Ecto neural progenitor cell (in vitro differentiated cells): ENCODE results near the gene FGF4.
A peak's percentile ranks its signal among the peaks of the same experiment; 100 is the strongest.

Experiments
- DNase-seq: peaks from one replicate; pipeline ENCODE4 v3.0.0-alpha.2; 2018; ENCODE audit warnings: low spot score

Gene FGF4, protein sequence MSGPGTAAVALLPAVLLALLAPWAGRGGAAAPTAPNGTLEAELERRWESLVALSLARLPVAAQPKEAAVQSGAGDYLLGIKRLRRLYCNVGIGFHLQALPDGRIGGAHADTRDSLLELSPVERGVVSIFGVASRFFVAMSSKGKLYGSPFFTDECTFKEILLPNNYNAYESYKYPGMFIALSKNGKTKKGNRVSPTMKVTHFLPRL

DNA sequence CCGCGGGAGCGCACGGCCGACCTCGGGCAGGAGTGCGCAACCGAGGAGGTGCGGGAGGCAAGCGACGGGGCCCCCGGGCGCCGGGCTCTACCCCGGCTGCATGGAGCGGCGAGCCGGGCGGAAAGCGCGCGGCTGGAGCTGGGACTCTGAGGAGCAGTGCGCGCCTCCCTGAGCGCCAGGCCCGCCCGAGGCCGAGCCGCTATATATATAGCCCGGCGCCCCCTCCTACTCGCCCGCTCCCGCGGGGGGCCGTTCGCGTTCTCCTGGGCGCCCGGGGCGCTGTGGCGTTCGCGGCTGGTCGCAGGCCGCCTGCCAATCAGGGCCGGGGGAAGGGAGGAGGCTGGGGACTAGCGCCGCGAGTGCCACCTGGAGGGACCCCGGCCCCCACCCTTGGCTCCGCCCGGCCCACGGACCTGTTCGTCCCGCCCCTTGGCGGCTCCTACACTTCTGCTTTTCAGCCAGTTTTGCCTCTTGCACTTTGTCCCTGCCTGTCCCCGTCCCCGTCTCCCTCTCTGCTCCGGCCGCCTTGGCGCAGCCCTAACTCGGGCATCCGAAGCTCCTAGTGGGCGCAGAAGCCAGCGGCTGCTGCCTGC, at the start of gene FGF4:
FGF4 (minus strand) TSS at position 179 of the 593 bp plus-strand sequence. CDS start 257 bp downstream, outside the sequence.
- peak; percentile 60 for DNase-seq

DNA sequence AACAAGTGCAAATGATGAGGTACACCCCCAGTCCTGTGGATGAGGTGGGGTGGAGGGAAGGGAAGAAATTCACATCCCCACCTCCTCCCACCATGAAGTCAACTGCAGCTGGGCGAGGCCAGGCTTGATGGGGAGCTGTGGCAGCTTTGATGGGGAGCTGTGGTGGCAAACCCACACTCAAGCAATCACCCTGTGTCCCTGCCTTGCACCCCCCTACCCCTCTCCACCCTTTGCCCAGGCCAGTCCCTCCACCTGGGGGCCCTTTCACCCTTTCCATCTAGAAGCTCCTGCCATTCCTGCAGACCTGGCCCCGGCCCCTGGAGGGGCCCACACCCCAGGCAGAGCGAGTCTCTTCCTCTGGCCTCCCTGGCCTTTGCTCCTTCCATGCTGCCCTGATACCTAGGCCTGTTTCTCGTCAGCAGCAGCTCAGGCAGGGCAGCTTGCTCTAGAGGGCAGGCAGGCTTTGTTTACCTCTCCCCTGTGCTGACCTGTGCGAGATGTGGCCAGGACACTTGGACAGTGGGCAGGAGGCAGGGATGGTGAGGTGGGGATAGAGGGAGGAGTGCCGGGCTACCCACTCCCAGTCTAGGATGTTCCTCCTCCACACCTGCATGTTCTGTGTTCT, 48.6 kb upstream of the FGF4 start:
- no peak for DNase-seq

DNA sequence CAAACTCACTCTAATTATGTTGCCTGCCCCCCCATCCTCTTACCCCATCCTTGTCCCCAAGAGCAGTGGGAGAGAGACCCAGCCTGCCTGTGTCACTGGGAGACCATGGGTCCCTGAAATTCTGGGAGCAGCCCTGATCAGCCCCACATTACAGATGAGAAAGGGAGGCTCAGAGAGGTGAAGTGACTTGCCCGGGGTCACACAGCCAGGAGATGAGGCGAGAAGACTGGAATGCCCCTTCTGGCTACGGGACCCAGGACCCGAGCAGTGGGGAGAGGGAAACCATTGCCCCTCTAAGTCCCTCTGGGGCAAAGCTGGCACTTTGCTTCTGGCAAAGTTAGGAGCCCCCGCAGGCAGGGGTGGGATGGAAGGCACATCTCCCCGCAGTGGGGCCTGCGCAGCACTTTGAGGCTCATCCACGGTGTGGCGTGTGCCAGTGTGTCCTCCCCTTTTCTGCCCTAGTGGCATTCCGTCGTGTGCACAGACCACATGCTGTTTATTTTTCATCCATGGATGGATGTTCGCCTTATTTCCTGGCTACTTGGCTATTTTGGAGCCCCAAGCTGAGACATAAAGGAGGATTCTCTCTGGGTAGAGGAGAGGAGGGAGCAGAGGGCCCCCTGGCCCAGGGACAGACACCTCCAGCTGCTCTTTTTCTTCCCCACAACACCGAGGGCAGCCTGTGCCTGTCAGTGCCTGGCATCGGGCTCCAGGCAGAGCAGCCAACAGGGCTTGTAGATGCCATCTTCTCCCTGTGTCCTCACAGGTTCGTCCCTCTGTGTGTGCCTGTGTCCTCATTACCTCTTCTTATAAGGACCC, 47.7 kb upstream of the FGF4 start:
- no peak for DNase-seq

DNA sequence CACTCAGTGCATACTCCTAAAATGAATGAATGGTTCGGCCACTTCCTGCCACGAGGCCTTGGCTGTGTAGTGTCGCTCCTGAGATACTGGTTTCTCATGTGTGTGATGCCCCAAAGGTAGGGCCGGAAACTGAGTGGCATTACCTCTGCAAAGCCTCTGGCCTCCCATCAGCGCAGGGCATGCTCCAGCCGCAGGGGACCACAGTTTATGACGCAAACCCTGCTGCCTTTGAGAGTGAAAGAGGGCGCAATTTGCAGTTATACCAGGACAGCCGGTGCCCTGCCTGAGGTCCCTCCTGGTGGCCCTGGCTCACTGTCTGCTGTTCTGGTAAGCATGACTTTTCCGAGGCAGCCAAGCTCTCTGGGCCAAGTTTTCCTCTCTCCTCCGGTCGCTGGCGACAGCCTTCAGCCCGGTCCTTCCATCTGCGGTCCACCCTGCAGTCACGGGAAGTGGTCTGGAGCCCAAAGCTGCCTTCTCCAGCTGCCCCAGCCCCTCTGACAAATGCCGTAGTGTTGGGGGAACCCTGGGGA, 46.4 kb upstream of the FGF4 start:
- DNase-seq = no peak

DNA sequence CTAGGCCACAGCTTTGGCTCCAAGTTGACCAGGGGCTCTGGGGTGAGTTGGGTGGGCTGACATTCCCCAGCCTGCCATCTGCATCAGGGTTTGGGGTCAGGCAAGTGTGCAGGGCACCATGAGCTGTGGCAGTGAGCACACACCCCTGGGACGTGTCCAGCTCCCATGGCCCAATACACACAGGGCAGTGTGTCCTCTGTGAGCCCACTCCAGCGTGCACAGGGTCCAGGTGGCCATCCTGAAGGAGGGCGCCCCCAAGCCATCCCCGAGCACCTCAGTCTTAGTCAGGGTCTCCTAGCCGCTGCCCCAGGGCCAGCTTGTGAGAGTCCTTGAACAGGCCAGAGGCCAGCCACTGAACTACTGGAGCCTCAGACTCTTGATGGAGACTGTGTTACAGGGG, 45.3 kb upstream of the FGF4 start:
- DNase-seq = no peak

DNA sequence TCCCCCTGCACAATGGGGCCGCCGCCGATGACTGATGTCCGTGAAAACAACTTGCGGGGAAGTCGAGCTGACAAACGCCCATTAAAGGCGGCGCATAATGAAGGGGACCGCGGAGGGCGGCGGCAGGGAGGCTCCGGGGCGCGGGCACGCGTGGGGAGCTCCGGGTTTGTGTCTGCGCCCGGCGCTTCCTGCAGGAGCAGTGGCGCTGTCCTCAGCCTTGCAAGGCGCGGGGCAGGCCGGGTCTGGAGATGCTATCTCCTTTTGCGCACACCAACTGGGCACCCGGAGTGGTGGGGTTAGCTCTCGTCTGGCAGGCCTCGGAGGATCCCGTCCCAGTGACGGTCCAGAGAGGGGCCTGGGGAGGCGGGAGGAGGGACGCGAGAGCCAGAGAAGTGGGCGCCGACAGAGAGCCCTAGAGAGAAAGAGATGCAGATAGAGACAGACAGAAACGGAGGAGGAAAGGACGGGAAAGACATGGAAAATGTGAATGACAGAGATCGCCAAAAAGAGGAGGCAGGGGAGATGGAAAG, 44.5 kb upstream of the FGF4 start:
- DNase-seq = no peak

DNA sequence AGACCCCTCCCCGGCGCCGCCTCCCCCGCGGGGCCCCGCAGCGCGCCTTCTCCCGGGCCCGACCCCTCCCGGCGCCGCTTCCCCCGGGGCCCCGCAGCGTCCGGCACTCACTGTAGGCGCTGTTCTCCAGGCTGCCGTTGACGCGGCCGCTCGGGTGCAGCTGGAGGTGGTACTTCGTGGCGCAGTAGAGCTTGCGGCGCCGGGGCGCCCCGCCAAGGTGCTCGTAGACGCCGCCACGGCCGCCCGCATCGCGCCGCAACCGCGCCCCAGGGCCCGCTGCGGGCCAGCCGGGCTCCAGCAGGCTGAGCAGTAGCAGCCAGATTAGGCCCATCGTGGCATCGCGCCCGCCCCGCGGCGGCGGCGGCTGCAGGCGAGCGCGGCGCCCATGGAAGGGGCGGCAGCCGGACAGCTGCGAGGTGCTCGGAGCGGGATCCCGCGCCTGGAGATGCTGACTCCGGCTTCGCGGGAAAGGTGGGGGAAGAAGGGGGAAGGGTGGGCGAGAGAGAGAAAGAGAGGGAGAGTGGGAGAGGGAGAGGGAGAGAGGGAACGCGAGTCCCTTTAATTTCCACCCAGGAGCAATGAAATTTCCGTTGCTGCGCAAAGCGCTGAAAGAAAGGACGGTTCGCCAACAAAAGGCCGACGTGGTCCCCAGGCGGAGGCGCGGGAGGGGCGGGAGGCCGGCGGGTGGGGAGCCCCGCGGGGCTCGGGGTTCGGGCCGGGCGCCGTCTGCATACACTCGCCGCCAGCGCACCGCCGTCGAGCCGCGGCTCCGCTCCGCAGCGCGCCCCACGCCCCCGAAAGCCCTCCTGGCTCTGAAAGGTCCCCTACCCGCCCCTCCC, 43.7 kb upstream of the FGF4 start, which contains the start of gene FGF3:
FGF3 (minus strand) TSS at position 814 of the 839 bp plus-strand sequence; CDS start at position 331, 483 bp downstream.
- no peak for DNase-seq

DNA sequence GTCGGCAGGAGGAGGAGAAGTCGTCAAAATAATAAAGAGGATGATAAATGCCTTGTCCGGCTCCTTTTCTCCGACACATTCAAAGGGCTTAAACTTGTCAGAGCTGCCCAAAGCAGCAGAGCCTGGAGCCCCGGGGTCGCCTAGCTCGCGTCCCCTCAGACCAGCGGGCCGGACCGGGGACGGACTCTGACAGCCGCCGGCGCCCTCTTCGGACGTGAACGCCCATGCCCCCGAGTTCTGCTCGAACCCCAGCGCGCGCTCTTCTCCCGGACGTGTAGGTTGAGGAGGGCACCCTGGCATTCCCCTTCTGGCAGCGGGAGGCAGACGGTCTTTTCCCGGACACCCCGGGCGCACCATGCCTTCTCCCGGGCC, 43.1 kb upstream of the FGF4 start:
- no peak for DNase-seq

DNA sequence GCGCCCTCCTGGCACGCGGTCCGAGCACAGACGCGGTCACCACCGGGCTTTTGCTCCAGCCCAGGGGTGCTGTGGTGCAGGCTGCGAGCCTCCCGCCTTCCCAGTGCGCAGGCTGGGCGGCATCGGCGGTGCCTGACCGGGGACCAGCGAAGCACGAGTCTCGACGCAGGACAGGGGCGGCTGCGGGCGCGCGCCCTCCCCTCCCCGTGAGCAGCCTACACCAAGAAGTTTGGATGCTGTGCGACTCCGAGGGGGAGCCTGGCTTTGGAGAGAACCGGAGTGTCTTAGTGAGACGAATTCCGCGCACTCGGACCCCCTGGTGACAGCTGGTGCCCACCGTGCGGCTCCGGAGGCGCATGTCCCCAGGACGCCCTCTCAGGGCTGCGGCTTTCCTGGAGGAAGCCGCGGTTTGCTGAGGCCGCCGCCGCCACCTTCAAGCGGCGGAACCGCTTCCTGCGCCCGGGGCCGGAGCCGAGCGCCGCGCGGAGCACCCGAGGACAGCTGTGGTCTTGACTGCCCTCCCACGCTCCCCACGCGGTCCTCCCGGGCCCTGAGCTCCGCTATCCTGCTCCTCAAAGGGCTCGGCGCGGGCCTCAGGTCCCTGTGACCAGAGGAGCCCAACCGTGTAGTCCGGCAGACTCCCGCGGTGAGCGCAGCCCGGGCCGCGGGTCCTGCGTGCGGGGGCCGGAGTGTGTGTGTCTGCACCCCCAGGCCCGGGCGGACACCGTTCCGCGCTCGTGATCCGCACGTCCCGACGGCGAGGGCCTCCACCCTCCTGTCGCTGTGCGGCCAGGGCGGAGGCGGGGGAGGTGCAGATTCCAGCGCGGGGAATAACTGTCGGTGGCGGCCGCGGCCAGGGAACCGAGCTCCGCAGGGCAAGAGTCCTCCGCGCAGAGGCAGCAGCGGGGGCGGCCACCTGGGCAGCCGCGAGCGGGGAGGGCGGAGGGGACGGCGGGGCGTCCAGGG, 42.4 kb upstream of the FGF4 start:
- DNase-seq = peak; percentile 77

DNA sequence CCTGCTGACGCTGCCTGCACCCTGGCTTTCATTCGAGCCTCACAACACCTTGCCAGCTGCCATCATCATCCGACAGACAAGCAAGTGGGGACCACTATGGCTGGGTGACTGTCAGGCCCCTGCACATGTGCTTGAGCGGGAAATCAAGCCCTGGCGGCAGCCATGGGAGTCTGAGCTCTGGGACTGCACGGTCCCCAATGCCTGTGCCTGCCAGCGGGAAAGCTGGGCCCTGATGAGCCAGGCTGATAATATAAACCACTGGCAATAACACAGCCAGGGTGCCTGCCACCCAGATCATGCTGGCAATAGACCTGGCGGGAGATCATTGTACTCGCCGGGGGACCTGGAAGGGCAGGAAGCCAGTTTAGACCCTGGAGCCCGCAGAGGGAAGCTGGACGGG, 41.5 kb upstream of the FGF4 start:
- DNase-seq = no peak

DNA sequence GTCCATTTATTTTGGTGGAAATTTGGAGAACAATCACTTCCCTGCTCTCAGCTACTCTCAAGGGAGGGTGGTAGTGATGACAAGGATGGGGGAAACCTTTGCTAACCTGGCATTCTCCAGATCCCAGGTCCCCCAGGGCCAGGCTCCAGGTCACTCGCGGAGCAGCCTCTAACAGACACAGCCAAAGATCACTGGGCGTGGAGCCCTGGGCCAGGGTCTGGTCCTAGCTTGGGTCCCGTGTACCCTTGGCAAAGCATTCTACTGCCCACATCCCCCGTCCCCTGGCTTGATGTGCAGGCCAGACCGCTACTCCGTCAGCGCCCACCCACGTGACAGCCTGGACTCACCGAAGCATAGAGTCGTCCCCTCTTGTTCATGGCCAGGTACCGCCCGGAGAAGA, 40.8 kb upstream of the FGF4 start:
- no peak for DNase-seq

DNA sequence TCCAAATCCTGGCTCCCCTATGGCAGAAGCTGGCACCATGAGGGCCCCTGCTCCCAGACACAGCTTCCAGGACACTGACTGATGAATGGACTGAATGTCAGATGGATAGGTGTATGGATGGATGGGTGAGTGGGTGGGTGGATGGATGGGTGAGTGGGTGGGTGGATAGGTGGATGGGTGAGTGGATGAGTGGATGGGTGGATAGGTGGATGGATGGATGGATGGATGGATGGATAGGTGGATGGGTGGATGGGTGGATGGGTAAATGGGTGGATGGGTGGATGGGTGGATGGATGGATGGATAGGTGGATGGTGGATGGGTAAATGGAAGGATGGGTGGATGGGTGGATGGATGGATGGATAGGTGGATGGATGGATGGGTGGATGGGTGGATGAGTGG, 39.8 kb upstream of the FGF4 start:
- DNase-seq = no peak

DNA sequence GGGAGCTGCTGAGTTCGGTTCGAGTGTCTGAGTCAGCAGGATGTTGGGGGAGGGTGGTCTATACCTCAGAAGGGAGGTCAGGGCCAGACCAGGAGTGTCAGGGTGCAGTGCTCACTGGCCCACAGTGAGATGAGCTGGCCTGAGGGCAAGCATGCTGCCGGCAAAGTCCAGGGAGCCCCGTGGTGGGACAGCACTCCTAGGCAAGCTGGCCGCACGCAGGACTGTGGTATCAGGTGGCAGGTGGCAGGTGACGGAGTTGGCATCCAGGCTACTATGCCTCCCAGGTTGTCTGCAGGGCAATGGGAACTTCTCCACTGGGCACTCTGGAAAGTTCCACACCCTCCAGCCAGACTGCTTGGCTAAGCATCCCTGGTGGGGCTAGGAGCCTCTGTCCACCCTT, 39.3 kb upstream of the FGF4 start:
- DNase-seq = no peak

DNA sequence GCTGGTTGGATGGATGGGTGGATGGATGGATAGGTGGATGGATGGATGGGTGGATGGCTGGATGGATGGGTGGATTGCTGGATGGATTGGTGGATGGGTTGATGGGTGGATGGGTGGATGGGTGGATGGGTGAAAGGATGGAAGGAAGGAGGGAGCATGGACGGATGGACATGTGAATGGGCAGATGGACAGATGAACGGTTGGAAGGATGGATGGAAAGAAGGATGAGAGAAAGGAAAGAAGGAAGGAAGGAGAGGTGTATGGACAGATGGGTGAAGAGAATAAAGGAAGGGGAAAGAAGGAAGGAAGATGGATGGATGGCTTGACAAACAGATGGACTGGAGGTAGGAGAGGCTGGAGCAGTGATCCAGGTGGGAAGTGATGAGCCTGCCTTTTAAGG, 38.7 kb upstream of the FGF4 start:
- no peak for DNase-seq

DNA sequence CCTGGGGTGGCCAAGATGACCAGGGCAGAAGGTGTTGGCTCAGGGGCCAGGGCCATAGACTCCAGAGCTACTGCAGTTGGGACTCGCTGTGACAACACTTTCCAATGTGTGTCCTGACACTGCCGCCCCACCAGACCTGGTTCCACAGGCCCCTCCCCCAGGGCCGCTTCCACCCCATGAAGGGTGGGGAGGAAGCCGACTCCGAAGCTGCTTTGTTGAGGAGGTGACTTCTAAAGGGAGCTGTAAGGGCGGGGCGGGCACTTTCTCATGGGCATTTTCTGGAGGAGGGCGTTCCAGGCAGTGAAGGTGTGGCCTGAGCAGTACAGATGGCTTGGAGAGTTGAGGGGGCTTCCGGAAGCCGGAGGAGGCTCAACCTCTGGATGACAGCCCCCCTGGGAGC, 37.8 kb upstream of the FGF4 start:
- DNase-seq = no peak

DNA sequence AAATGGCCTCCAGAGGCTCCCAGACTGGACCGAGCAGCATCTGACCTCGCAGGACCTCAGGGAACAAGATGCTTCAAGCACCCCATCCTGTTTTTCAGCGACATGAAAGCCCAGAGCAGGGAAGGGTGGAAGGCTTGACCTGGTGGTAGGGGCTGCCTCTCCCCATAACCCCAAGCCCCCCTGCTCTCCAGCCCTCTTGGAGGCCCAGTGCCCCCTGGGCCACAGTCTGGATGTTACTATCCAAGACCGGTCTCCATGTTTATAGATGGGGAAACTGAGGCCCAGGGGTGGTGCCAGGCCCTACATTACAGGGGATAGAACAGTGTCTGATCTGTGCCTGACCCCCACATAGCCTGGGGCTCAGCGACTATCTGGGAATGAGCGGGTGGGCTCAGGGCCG, 37.1 kb upstream of the FGF4 start:
- no peak for DNase-seq

DNA sequence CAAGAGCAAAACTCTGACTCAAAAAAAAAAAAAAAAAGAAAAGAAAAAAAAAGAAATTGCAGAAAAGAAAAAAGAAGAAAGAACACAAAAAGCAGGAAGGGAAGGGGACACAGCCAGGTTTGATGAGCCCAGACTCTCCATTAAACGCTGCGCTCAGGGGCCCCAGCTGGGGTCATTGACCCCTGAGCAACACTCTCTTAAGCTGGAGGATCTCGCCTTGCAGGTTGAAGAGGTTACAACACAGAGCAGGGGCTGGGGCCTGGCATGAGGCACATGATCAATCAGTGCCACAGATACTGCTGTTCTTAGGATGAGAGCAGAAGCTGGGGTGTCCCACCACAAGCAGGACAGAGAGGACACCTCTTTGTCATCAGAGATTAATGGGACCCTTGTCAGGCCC, 36.3 kb upstream of the FGF4 start:
- no peak for DNase-seq

DNA sequence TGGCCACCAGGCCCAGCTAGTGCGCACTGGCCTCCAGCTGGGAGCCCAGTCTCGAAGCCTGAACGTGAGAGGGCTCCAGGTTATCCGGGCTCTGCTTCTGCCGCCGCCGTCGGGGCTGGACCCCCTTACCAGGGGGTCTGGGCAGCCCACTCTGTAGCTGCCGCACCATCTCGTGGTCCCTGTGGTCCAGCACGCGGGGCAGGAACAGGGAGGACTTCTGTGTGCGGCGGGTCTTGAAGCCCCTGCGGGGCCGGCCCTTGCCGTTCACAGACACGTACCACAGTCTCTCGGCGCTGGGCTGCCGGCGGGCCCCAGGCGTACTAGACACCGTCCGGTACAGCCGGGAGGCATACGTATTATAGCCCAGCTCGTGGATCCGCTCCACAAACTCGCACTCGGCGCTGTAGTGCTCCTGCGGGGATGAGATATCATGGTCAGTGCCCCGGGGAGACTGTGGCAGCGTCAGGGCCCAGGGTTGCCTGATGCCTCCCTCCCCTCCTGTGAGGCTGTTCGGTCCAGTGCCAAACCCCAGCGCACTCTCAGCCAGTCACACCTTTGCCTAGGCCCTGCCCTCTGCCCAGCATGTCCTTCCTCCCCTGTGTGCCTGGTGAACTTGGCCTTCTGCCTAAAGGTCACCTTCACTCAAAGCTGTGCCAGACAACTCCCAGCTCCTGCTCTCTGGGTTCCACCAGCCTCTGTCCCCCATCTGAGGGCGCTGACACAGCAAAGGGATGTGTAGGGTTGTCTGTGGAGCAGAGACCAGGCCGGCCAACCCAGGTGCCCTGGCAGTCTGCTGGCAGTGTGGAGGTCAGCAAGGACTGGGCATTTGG, 35.4 kb upstream of the FGF4 start:
- no peak for DNase-seq

DNA sequence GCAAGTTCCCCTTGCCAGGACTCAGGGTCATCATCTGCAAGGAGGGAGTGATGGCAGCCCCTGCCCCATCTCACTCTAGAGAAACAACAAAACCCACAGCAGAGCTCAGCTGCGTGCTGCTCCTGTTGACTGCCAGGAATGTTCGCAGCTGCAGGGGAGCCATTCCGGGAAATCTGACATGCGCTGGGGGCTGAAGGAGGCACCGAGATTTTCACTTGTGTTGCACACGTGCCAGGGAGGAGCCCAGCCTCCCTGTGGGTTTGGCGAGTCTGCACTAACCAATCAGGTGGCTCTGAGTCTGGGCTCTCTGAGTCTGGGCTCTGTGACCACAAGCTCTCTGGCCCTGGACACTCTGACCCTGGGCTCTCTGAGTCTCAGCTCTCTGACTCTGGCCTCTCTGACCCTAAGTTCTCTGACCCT, 33.5 kb upstream of the FGF4 start:
- DNase-seq = peak; percentile 67
